ENCODE data around the gene CHST10. TPM values are rescaled to one million over a fixed set of nuclear protein-coding genes. Genes with fewer than 3 reads are reported as not detected.

Gene CHST10
- total and polyA plus RNA-seq, 9 donors, result 10.6 to 16.4 (median 13.1) TPM

DNA sequence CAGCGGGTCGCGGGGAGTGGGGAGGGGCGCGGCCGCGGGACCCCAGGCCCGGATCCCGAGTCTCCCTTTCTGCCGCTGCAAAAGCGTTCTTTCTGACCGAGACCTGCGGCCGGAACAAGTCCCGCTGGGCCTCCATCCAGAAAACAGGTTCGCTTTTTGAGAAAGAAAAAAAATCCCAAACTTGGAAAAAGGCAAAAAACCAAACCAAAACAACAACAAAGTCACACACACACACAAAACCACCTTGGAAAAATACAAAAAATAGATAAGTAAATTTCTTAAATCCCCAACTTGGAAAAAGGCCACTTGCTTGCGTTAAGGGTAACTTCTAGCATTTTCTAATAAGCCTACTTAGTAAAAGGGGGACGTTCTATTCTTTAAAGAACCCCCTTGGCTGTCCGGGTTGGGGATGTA lies 250 bp upstream of the CHST10 start:
- H3K4me1 ChIP-seq (ENCODE audit: control insufficient read depth, insufficient read depth, low read length), result peaks cover 5% of the 10 kb centered on the region
- H3K27ac ChIP-seq (ENCODE audit: low read length), result peak overlapping the region; percentile 49
- peaks cover 12% of the 10 kb centered on the region for H3K36me3 ChIP-seq (ENCODE audit: control insufficient read depth, insufficient read depth, low read length)
- no peaks in the 10 kb centered on the region for H3K9me3 ChIP-seq (replicated peaks; ENCODE audit: control insufficient read depth, low read depth, low read length)
- 0% methylated on average over 15 of the region's 19 CpGs for WGBS (ENCODE audit: insufficient coverage)
- peak overlapping the region; percentile 90 for H3K4me3 ChIP-seq (ENCODE audit: low read length)
- no peaks in the 10 kb centered on the region for H3K27me3 ChIP-seq (ENCODE audit: control insufficient read depth, insufficient read depth, low read length)
- DNase-seq, result no peak

DNA sequence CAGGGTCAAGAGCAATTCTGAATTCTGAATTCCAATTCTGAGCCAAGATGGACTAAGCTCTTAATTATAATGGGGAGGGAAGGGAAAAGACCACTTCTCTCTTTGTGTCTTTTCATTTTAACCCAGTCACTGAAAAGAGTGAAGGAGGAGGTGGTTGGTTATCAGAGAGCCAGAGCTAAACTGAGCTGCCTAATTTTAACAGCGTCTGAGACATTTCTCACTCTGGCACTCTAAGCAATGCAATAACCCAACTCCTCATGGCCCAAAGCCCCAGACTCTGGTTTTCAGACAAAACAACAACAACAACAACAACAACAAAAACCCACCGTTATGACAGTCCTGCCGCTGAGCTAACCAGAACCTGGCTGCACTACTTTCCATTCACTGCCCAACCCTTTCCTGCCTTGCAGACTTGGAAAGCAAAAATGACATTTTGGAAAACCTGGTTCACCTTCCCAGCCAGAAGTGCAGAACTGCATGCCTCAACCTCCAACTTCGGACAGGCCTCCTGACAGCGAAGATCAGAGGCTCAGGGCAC lies 1.0 kb downstream of the CHST10 start:
- Histone ChIP-seq H3K36me3 (ENCODE audit: control insufficient read depth, insufficient read depth, low read length) (peaks cover 13% of the 10 kb centered on the region), H3K4me3 (ENCODE audit: low read length) (peak overlapping the region; percentile 90), H3K4me1 (ENCODE audit: control insufficient read depth, insufficient read depth, low read length) (peaks cover 5% of the 10 kb centered on the region), H3K9me3 (replicated peaks; ENCODE audit: control insufficient read depth, low read depth, low read length) (no peaks in the 10 kb centered on the region), H3K27ac (ENCODE audit: low read length) (no peak overlapping the region), H3K27me3 (ENCODE audit: control insufficient read depth, insufficient read depth, low read length) (no peaks in the 10 kb centered on the region)
- 3% methylated on average over 5 of the region's 5 CpGs for WGBS (ENCODE audit: insufficient coverage)
- DNase-seq, result no peak

DNA sequence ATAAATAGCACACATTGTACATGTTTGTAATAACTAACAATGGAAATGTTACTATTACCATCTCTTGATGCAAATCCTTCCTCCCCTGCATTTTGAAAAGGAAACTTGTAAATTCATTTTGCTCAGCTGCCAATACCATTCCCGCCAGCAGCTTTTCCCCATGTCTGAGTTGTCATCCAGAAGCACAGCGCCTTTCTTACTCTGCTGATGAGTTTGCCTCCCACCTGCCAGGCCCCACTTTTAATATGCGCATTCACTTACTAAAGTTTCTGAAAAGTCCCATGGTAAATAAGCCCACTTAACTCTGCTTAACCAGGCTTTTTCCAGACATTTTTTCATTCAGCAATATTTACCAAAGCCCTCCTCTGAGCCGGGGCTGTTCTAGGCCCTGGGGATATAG lies 3.9 kb downstream of the CHST10 start:
- Histone ChIP-seq H3K4me1 (ENCODE audit: control insufficient read depth, insufficient read depth, low read length) (peaks cover 5% of the 10 kb centered on the region), H3K36me3 (ENCODE audit: control insufficient read depth, insufficient read depth, low read length) (peaks cover 13% of the 10 kb centered on the region), H3K27me3 (ENCODE audit: control insufficient read depth, insufficient read depth, low read length) (no peaks in the 10 kb centered on the region), H3K9me3 (replicated peaks; ENCODE audit: control insufficient read depth, low read depth, low read length) (no peaks in the 10 kb centered on the region), H3K27ac (ENCODE audit: low read length) (no peak overlapping the region), H3K4me3 (ENCODE audit: low read length) (no peak overlapping the region)
- DNase-seq, result no peak
- 78% methylated on average over 4 of the region's 4 CpGs for WGBS (ENCODE audit: insufficient coverage)

DNA sequence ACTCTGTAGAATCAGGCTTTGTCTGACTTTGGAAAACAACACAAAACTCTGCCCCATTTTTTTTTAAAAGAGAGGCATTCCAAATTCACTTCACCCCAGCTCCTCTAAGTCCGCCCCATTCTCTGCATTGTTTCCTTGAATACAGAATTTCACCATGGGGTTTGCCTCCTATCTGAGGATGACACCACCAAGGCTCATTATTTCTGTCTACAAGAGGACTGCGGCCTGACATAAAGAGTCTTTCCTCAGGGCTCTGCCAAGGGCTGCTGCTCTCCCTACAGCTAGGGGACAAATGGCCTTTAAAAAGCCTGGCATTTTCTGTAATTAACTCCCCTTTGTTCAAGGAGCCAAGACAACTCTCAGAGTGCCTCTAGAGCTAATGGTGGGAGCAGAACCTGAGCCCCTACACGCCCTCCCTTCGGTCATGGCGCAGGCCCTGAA lies 4.6 kb downstream of the CHST10 start:
- Histone ChIP-seq H3K9me3 (replicated peaks; ENCODE audit: control insufficient read depth, low read depth, low read length) (no peaks in the 10 kb centered on the region), H3K36me3 (ENCODE audit: control insufficient read depth, insufficient read depth, low read length) (peaks cover 13% of the 10 kb centered on the region), H3K27ac (ENCODE audit: low read length) (no peak overlapping the region), H3K4me1 (ENCODE audit: control insufficient read depth, insufficient read depth, low read length) (peaks cover 5% of the 10 kb centered on the region), H3K4me3 (ENCODE audit: low read length) (no peak overlapping the region), H3K27me3 (ENCODE audit: control insufficient read depth, insufficient read depth, low read length) (no peaks in the 10 kb centered on the region)
- DNase-seq, result no peak
- 95% methylated on average over 4 of the region's 5 CpGs for WGBS (ENCODE audit: insufficient coverage)

DNA sequence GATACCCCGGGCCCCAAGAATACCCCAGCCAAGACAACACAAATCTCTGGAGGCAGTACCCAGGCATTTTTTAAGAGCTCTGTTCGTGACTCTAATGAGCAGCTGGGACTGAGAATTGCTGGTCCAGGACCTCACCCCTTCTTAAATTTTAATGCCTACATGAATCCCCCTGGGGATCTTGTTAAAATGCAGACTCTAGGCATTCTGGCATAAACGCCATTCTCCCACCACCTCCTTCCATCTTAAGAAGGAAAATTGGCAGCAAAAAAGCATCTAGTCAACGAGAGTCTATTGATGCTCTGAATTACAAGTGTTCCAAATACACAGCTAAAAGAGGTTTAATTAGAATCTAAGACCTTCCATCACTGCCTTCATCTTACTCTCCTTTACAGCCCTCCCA lies 5.0 kb downstream of the CHST10 start:
- Histone ChIP-seq H3K4me3 (ENCODE audit: low read length) (no peak overlapping the region), H3K27ac (ENCODE audit: low read length) (no peak overlapping the region), H3K27me3 (ENCODE audit: control insufficient read depth, insufficient read depth, low read length) (no peaks in the 10 kb centered on the region), H3K4me1 (ENCODE audit: control insufficient read depth, insufficient read depth, low read length) (peaks cover 5% of the 10 kb centered on the region), H3K36me3 (ENCODE audit: control insufficient read depth, insufficient read depth, low read length) (peaks cover 15% of the 10 kb centered on the region), H3K9me3 (replicated peaks; ENCODE audit: control insufficient read depth, low read depth, low read length) (no peaks in the 10 kb centered on the region)
- no peak for DNase-seq
- 79% methylated on average over 3 of the region's 4 CpGs for WGBS (ENCODE audit: insufficient coverage)

DNA sequence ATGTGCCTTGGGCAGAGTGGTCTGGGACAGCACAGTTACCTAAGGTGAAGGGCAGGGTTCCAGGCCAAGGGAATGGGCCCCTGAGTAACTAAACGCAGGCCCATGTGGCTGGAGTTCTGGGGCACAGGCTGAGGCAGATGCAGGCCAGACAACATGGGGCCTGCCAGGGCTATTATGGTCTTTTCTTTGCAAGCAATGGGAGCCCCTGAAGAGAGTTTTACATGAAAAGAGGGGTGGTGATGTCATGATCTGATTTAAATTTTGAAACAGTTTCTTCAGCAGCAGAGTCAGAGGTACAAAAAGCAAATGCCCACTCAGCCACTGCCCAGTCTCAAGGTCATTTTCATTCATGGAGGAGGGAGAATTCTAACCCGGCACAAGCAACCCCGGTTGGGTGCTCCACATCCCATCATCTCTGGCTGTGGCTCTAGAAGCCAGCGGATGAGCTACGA lies 5.6 kb downstream of the CHST10 start:
- Histone ChIP-seq H3K4me1 (ENCODE audit: control insufficient read depth, insufficient read depth, low read length) (peaks cover 5% of the 10 kb centered on the region), H3K4me3 (ENCODE audit: low read length) (no peak overlapping the region), H3K27me3 (ENCODE audit: control insufficient read depth, insufficient read depth, low read length) (no peaks in the 10 kb centered on the region), H3K36me3 (ENCODE audit: control insufficient read depth, insufficient read depth, low read length) (peaks cover 21% of the 10 kb centered on the region), H3K27ac (ENCODE audit: low read length) (no peak overlapping the region), H3K9me3 (replicated peaks; ENCODE audit: control insufficient read depth, low read depth, low read length) (no peaks in the 10 kb centered on the region)
- 82% methylated on average over 1 of the region's 5 CpGs for WGBS (ENCODE audit: insufficient coverage)
- no peak for DNase-seq

DNA sequence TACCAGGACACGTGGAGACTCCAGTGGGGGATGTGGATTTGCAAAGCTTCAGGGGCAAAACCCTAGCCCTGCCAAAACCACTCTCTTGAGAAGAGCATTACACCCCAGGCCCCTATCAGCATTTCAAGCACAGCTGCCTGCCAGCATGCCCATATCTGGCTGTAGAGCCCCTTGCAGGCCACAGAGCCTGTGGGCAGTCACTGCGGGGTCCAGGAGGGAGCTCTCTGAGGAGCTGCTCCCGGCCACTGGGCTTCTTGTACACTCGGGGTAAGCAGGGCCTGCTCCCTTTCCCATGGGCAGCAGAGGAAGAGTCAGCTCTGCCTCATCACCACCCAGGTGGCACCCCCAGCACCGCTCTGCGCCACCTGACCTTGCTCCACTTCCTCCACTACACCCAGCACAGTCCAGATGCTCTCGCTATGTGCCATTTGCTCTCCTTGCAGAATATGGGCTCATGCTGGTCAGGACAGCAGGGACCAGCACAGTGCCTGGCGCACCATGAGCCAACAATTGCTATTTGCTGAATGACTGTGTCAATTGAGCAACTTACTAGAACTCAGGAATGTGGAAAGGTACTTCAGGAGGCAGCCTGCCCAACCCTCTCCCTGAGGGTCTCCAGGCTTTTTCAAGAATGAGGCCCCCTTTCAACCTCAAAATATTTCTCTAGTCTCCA lies 7.4 kb downstream of the CHST10 start:
- H3K27me3 ChIP-seq (ENCODE audit: control insufficient read depth, insufficient read depth, low read length), result no peaks in the 10 kb centered on the region

DNA sequence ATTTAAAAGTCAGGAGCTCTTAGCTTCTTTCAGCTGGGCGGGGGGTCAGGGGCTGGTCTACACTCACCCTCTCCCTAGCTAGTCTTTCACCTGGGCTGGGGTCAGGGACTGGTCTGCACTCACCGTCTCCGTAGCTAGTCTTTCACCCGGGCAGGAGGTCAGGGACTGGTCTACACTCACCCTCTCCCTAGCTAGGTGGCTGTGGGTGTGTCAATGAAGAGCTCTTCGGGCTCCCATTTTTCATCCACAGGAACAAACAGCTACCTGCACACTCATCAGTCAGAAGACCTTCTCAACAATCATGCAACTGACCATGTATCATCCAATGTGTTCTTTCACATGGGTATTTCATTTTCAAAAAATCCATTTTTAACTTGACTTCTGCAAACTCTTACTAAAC lies 8.0 kb downstream of the CHST10 start:
- Histone ChIP-seq H3K9me3 (replicated peaks; ENCODE audit: control insufficient read depth, low read depth, low read length) (no peaks in the 10 kb centered on the region), H3K27me3 (ENCODE audit: control insufficient read depth, insufficient read depth, low read length) (no peaks in the 10 kb centered on the region), H3K36me3 (ENCODE audit: control insufficient read depth, insufficient read depth, low read length) (peaks cover 41% of the 10 kb centered on the region), H3K4me3 (ENCODE audit: low read length) (no peak overlapping the region), H3K27ac (ENCODE audit: low read length) (no peak overlapping the region), H3K4me1 (ENCODE audit: control insufficient read depth, insufficient read depth, low read length) (no peaks in the 10 kb centered on the region)
- no peak for DNase-seq
- WGBS (ENCODE audit: insufficient coverage), result 83% methylated on average over 1 of the region's 5 CpGs

More for the DNA sequence above, 7.4 kb downstream of the CHST10 start:
- DNase-seq, result no peak
- Histone ChIP-seq H3K9me3 (replicated peaks; ENCODE audit: control insufficient read depth, low read depth, low read length) (no peaks in the 10 kb centered on the region), H3K4me3 (ENCODE audit: low read length) (no peak overlapping the region), H3K36me3 (ENCODE audit: control insufficient read depth, insufficient read depth, low read length) (peaks cover 36% of the 10 kb centered on the region), H3K4me1 (ENCODE audit: control insufficient read depth, insufficient read depth, low read length) (no peaks in the 10 kb centered on the region), H3K27ac (ENCODE audit: low read length) (no peak overlapping the region)
- WGBS (ENCODE audit: insufficient coverage), result 87% methylated on average over 7 of the region's 8 CpGs

DNA sequence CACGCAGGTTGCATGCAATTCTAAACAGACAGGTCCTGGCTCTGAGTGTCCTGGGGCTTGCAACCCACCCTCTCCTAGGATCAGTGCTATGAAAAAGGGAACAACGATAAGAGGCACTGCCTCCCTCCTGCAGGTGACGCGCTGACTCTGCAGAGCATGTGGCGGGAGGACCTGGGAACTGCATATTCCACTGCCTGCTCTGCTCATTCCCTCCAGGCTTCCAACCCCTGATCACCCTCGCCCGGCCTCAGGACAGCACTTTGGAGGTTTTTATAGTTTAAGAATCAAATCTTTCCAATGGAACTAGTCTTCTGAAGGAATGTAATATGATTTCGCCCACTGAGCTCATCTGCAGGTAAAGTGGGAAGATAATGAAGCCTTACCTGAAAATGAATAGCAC lies 8.5 kb downstream of the CHST10 start:
- H3K27ac ChIP-seq (ENCODE audit: low read length), result no peak overlapping the region

DNA sequence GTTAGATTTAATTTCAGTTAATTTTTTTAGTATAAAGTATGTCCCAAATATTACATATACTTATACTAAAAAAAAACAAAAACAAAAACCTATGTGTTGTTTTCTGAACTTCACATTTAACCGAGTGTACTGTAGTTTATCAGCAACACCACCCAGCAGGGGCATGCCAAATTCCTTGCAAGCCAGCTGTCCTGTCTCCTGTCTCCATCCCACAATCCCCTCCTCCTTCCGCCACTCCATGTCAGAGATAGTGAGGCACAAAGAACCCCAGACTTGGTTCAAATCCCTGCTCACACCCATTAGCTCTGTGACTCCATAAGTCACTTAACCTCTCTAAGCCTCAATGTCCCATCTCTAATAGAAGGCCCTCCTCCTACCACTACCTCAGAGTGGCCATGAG lies 9.4 kb downstream of the CHST10 start:
- Histone ChIP-seq H3K27ac (ENCODE audit: low read length) (no peak overlapping the region), H3K9me3 (replicated peaks; ENCODE audit: control insufficient read depth, low read depth, low read length) (no peaks in the 10 kb centered on the region), H3K4me1 (ENCODE audit: control insufficient read depth, insufficient read depth, low read length) (no peaks in the 10 kb centered on the region), H3K36me3 (ENCODE audit: control insufficient read depth, insufficient read depth, low read length) (peaks cover 38% of the 10 kb centered on the region), H3K27me3 (ENCODE audit: control insufficient read depth, insufficient read depth, low read length) (no peaks in the 10 kb centered on the region), H3K4me3 (ENCODE audit: low read length) (no peak overlapping the region)
- DNase-seq, result no peak
- 100% methylated on average over 2 of the region's 2 CpGs for WGBS (ENCODE audit: insufficient coverage)

More for the DNA sequence above, 8.5 kb downstream of the CHST10 start:
- 75% methylated on average over 4 of the region's 8 CpGs for WGBS (ENCODE audit: insufficient coverage)
- no peak overlapping the region for H3K4me3 ChIP-seq (ENCODE audit: low read length)
- no peaks in the 10 kb centered on the region for H3K27me3 ChIP-seq (ENCODE audit: control insufficient read depth, insufficient read depth, low read length)
- no peaks in the 10 kb centered on the region for H3K4me1 ChIP-seq (ENCODE audit: control insufficient read depth, insufficient read depth, low read length)
- no peak for DNase-seq
- H3K36me3 ChIP-seq (ENCODE audit: control insufficient read depth, insufficient read depth, low read length), result peaks cover 37% of the 10 kb centered on the region
- H3K9me3 ChIP-seq (replicated peaks; ENCODE audit: control insufficient read depth, low read depth, low read length), result no peaks in the 10 kb centered on the region

Data from muscle of leg (tissue), 11 donors.